Measurements from ENCODE around the gene STAB1. TPM values are rescaled to one million over a fixed set of nuclear protein-coding genes. Genes with fewer than 3 reads are reported as not detected.

STAB1 gene
- total RNA-seq, 3 donors from 2014 or later (not counting 1 experiment from before 2014, with no cell fraction given): 1.8 to 26.5 (median 5.9) TPM

DNA sequence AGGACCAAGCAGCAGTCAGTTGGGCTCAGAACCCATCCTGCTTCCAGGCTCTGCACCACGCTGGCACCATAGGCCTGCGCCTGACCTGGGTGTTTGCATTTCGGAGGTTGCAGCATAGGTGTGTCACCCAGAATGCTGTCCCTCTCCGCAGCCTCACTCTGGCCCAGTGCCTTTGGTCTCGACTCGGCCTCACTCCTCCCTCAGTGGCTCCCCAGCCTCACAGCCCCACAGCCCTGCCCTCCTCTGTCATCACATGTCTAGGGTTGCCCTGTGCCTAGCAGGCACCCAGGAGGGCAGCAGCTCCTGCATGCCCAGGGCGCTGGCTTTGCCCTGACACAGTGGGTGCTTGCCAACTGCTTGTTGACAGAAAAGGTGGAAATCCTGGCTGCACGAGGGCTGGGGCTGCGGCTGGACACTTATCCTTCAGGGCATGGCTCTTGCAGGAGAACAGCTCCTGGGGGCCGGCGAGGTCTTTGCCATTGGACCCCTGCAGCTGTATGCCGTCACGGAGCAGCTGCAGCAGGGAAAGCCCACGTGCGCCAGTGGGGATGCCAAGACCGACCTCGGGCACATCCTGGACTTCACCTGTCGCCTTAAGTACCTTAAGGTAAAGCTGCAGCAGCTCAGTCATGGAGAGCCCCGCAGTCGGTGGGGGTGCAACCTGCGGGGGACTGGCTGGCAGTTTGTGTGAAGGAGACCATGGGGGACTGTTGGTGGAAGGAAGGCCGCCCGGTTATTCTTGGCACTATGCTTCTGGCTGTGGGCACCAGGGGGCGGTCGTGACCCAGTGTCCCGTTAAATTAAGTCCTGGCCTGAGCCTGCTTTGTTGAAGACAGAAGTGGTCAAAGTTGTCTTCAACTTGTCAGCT is 23.5 kb upstream of the STAB1 start:
- peaks cover 4 to 10% of the 10 kb centered on the region in 2 donors for H3K4me1 Mint-ChIP-seq
- H3K4me3 Mint-ChIP-seq: no peak overlapping the region
- Histone ChIP-seq H3K27me3 (ENCODE audit: control insufficient read depth, insufficient read depth, low read length) (no peaks in the 10 kb centered on the region), H3K4me1 (ENCODE audit: control insufficient read depth, insufficient read depth, low read length) (peaks cover 8% of the 10 kb centered on the region), H3K27ac (ENCODE audit: low read length) (no peak overlapping the region), H3K4me3 (ENCODE audit: low read length) (no peak overlapping the region), H3K9me3 (ENCODE audit: control insufficient read depth, insufficient read depth, low read length) (no peaks in the 10 kb centered on the region), H3K36me3 (ENCODE audit: control insufficient read depth, insufficient read depth, low read length) (peaks cover 55% of the 10 kb centered on the region)
- DNase-seq (peak in 1 of 2 donors; percentile 45), ATAC-seq (peak; percentile 43 to 67 (median 60))
- peak overlapping the region in 1 of 2 donors; percentile 29 for H3K27ac Mint-ChIP-seq
- intact Hi-C loops (cut with micrococcal nuclease): no loop called here
- WGBS (ENCODE audit: insufficient coverage): 73% methylated on average over 26 of the region's 26 CpGs
- no peaks in the 10 kb centered on the region for H3K9me3 Mint-ChIP-seq
- no peaks in the 10 kb centered on the region for H3K36me3 Mint-ChIP-seq
- TF ChIP-seq CTCF (IDR thresholded peaks at IDR 0.05): peak; percentile 55
- H3K27me3 Mint-ChIP-seq (ENCODE audit: low read depth in 2 of 2): no peaks in the 10 kb centered on the region

GRCh38 chr3:52472239-52473000 is 22.7 kb upstream of the STAB1 start:
- H3K36me3 Mint-ChIP-seq: no peaks in the 10 kb centered on the region

DNA sequence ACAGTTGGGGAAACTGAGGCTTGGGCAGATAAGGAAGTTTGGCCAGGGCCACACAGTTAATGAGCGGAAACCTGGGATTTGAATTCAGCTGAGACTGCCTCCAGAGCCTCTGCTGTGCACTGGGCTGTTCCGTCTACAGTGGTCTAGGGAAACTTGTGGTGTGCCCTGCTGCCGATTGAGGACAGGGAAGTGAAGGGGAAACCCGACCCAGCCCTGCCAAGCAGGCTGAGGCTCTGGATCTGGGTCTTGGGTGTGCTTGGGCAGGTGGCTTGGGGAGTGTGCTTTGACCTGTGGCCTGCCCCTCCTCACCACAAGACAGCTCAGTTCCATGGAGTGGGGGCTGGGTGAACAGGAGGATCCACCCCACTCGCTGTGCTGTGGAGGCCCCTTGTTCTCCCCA is 22.1 kb upstream of the STAB1 start:
- Histone ChIP-seq H3K36me3 (ENCODE audit: control insufficient read depth, insufficient read depth, low read length) (peaks cover 69% of the 10 kb centered on the region), H3K4me1 (ENCODE audit: control insufficient read depth, insufficient read depth, low read length) (peaks cover 8% of the 10 kb centered on the region), H3K27me3 (ENCODE audit: control insufficient read depth, insufficient read depth, low read length) (no peaks in the 10 kb centered on the region), H3K4me3 (ENCODE audit: low read length) (no peak overlapping the region), H3K9me3 (ENCODE audit: control insufficient read depth, insufficient read depth, low read length) (no peaks in the 10 kb centered on the region), H3K27ac (ENCODE audit: low read length) (no peak overlapping the region)
- Mint-ChIP-seq H3K9me3 (no peaks in the 10 kb centered on the region), H3K36me3 (no peaks in the 10 kb centered on the region), H3K27me3 (ENCODE audit: low read depth in 2 of 2) (no peaks in the 10 kb centered on the region), H3K4me1 (peaks cover 4 to 10% of the 10 kb centered on the region in 2 donors), H3K27ac (no peak overlapping the region), H3K4me3 (no peak overlapping the region)
- intact Hi-C loops (cut with micrococcal nuclease): no loop called here
- ATAC-seq: no peak
- WGBS (ENCODE audit: insufficient coverage): 88% methylated on average over 4 of the region's 5 CpGs
- no peak for DNase-seq
- no peak for TF ChIP-seq CTCF (IDR thresholded peaks at IDR 0.05)

More at GRCh38 chr3:52472239-52473000, 22.7 kb upstream of the STAB1 start:
- no peak overlapping the region for H3K4me3 Mint-ChIP-seq
- no peaks in the 10 kb centered on the region for H3K9me3 Mint-ChIP-seq
- H3K4me1 ChIP-seq (ENCODE audit: control insufficient read depth, insufficient read depth, low read length): peaks cover 8% of the 10 kb centered on the region
- H3K27ac Mint-ChIP-seq: peak overlapping the region in 1 of 2 donors; percentile 29
- H3K4me3 ChIP-seq (ENCODE audit: low read length): no peak overlapping the region
- DNase-seq: no peak
- peak; percentile 1 for TF ChIP-seq CTCF (IDR thresholded peaks at IDR 0.05)
- no peaks in the 10 kb centered on the region for H3K9me3 ChIP-seq (ENCODE audit: control insufficient read depth, insufficient read depth, low read length)
- peaks cover 62% of the 10 kb centered on the region for H3K36me3 ChIP-seq (ENCODE audit: control insufficient read depth, insufficient read depth, low read length)
- no peaks in the 10 kb centered on the region for H3K27me3 Mint-ChIP-seq (ENCODE audit: low read depth in 2 of 2)
- WGBS (ENCODE audit: insufficient coverage): 81% methylated on average over 14 of the region's 14 CpGs
- intact Hi-C loops (cut with micrococcal nuclease): no loop called here
- peaks cover 4 to 10% of the 10 kb centered on the region in 2 donors for H3K4me1 Mint-ChIP-seq
- no peak for ATAC-seq
- H3K27ac ChIP-seq (ENCODE audit: low read length): no peak overlapping the region
- H3K27me3 ChIP-seq (ENCODE audit: control insufficient read depth, insufficient read depth, low read length): no peaks in the 10 kb centered on the region

Measured in natural killer cell (primary cell).